Stimulated activated CD4-positive, alpha-beta T cell treated with anti-CD3 and anti-CD28 coated beads, Interleukin-2, amount 100 ng/mL, for 4 hours (primary cell): ENCODE measurements around the gene DISP3.

Source experiments
- DNase-seq: peaks from one replicate; pipeline ENCODE4 v3.0.0-alpha.2; 2020; ENCODE audit warnings: low read depth

DISP3 gene

DNA sequence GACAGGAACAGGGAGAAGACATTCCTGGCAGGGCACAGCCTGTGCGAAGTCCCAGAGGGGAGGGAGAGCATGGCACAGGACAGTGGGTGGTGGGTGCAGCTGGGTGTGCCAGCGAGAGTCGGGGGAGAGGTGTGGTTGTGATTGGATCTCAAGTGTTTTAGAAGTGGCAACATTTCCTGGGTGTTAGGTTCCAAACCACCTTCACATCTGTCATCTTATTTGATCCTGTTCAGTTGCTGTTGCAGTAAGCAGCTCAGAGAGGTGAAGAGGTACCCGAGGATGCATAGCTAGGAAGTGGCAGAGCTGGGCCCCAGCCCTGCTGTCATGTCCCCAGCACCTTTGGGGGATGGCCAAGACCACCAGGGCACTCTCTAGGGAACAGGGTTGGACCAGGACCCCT lies 22.0 kb upstream of the DISP3 start:
- DNase-seq, result no peak

DNA sequence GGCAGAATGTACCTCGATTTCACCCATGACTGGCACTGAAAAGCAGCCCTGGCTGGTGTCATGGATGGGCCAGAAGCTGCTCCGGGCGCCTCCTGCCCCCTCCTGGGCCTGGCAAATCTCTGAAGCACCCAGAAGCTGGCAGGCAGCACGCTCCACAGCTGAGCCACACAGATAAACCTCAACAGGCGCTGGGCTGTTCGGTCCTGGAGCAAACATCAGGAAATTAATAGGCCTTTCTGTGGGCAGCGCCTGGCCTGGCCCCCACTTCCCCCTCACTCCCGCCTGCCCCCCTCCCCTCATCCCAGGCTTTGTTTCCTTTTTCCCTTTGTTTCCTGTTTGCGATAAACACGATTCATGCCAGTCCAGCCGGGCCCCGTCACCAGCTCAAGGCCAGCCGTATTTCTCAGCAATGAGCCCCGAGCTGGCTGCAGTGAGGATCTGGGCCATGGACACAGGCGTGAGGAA lies 20.1 kb upstream of the DISP3 start:
- no peak for DNase-seq

DNA sequence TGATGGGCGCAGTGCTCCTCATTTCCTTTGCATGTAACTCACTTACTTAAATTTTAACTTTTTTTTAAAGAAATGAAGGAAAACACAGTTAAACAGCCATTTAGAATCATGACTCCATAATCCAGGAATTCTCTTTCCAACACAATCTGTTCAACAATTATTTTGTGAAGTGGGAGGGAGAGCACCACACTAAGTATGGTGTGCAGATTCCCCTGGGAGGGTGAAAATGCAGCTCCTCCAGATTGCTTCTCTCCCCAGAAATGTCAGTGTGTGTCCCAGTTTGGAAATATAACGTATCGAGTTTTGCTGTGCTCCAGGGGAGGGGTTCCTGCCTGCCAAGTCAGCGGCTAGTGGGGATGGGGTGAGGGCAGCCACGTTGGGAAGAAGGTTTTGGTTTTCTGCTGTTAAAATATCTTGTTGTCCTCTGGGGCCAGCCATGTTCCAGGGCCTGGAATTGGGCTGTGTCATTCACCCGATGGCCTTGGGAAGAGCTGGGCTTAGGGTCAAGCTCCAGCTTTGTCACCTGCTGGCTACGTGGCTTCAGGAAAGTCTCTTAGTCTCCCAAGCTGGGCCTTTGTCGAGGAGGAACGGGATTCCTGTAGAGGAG lies 17.3 kb upstream of the DISP3 start:
- DNase-seq, result no peak

DNA sequence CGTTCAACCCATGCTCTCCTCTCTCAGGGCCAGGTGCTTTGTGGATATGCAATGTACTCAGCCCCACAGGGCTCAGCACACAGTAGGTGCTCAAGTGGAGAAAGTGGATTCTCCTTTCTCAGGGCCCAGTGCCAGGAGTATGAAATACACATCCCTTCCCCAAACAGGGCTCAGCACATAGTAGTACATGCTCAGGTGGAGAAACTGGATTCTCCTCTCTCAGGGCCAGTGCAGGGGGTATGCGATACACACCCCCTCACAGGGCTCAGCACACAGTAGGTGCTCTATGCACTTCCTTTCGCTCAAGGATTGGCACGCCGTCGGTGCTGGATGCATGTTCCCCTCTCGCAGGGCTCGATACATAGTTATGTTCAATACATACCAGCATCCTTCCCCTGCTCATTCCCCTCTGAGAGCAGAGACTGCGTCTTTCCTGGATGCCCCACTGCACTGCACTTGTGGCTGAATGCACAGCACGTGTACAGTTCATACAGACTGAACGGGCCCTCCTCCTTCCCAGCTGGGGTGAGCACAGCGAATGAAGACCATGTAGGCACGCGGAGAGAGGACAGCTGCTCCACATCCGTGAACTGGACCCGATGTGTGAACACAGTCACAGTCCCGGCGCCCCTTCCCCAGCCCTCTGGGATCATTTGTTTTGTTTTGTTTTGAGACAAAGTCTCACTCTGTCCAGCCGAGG lies 16.6 kb upstream of the DISP3 start:
- no peak for DNase-seq

DNA sequence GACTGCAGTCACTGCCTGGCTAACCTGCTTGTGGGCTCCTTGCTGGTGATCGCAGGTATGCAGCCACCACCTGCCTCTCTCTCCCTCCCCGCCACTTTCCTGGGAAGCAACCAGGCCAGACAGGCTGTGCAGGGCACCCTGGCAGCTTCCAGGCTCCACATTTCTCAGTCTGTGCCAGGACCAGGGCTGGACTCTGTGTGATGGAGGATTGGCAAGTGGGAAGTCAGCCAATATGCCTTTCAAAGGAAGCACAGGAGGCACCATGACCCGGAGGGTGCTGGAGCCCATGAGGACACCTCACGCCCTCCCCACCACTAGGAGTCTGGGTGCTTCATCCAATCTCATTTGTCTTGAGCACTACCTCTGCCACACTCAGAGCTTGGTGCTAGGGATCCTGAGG lies 15.8 kb upstream of the DISP3 start:
- no peak for DNase-seq

DNA sequence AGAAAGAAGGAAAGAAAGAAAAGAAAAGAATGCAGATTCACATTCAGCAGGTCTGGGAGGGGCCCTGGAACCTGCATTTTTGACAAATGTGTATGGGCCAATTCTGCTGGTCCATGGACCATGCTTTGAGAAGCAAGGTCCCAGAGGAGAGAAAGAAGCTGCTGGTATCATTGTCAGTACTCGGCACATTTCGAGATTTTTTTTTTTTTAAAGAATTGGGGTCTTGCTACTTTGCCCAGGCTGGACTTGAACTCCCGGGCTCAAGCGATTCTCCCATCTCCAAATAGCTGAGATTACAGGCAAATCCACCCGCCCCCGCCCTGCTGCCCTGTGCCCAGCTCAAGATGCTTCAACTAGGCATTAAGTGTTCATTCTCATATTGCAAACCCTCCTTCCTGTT lies 13.6 kb upstream of the DISP3 start:
- no peak for DNase-seq

DNA sequence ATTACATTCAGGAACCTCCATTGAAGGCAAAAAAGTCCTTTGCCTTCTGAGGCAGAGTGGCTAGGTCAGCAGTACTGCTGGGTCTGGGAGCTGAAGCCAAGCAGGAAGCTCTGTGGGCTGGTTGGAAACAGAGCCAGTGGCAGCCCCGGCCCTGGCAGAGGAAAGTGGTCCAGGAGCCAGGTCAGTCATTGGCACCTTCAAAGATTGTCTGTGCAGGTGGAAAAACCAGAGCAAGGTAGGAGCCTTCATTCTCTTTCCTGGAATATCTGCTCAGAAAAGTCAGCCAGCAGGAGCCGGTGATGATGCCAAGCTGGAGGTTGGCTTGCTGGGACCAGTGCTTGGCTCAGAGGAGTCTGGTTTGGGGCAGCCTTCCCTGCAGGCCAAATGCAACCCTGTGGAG lies 12.5 kb upstream of the DISP3 start:
- DNase-seq, result no peak

DNA sequence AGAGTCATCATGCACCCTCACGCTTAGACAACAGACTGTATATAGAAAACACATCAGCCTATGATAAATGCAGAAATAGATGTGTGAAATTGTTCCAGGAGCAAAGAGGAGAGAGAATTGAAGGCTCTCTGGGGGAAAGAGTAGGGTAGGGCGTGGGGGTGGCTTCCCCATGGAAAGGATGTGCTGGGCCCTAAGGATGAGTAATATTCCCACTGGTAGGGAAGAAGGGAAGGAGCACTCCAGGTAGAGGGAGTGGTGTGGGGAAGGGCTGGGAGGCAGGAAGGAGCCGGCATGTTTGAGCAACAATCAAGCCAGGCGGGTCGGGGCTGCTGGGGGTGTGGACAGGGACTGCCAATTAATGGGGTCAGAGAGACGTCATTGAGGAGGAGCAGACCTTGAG lies 10.1 kb upstream of the DISP3 start:
- no peak for DNase-seq

DNA sequence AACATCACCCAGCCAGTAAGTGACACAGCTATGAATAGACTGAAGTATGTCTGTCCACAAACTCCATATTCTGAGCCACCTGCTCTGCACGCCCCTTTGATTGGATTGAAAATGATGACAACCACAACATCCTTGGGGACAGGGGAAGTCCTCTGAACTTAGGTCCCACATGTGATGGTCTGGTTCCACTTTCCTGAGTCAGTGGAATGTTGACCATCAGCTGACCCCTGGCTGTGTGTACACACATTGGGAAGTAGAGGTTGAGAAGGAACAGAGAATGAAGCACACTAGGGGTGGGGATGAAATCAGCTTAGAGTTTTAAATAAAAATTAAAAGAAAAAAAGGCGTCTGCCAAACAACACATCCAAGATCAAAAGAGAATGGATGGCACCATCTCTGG lies 8.0 kb upstream of the DISP3 start:
- no peak for DNase-seq

DNA sequence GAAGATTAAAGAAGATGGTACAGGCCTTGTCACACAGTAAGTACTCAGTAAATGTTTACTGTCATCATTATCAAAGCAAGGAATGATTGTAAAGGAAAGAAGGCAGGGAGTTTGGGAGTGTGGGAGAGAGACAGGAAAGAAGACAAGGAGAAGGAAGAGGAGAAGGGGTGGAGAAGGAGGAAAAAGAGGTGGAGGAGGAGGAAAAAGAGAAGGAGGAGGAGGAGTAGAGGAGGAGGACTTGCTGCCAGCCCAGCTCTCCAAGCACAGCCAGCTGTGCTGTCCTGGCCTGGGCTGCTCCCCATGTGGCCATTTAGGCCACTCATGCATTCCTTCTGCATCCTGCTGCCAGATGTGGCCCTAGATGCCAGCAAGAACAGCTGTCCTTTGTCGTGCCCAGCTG lies 7.5 kb upstream of the DISP3 start:
- DNase-seq, result no peak

DNA sequence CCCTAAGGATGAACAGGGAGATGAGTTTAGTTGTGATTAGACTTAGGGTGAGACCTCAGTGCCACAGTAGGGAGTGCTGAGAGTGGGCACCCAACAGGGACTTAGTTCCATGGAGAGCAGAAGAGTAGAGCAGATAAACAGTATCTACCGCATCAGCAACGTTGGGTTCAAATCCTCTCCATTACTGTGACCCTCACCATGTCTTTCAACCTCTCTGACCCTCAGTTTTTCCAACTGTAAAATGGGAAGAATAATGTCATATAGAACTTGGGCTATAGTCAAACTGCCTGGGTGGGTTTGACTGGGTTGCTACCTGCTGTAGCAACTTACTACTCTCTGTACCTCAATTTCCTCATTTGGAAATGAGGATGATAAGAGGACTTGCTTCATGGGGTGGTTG lies 6.7 kb upstream of the DISP3 start:
- no peak for DNase-seq

DNA sequence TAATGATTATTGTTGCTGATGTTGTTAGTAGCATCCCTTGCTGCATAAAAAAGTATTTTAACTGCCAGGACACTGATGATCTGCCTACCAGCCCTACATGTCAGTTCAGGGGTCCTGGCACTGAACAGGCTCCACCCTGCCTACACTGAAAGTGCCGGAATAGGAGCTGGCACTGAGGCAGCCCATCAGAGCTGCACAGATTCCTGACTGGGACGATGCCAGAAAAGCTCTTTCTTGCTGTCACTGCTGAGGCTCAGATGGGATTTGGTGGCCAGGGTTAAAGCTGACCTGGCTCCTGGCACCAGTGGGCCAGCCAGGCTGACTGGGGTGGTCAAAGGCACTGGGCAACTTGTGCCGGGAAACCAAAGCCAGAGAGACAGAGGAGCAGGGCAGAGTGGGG lies 6.2 kb upstream of the DISP3 start:
- no peak for DNase-seq

DNA sequence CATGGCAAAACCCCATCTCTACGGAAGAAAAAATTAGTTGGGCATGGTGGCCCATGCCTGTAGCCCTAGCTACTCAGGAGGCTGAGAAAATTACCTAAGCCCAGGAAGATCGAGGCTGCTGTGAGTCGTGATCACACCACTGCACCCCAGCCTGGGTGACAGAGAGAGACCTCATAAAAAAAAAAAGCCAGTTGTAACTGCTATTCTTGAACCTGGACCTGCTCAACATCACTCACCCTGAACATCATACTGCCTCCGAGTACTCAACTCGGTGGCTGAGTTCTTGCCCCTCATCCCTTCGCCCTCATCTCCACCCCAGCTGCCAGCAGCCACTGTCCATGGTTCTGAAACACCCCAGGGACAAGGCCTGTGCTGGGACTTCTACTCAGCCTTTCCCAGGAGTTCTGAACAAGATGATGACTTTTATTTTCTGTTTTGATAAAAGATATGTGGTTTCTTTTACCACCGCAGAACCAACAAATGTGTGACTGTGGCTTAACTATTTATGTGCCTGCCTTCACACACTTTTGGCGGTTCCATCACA lies 5.4 kb upstream of the DISP3 start:
- no peak for DNase-seq

DNA sequence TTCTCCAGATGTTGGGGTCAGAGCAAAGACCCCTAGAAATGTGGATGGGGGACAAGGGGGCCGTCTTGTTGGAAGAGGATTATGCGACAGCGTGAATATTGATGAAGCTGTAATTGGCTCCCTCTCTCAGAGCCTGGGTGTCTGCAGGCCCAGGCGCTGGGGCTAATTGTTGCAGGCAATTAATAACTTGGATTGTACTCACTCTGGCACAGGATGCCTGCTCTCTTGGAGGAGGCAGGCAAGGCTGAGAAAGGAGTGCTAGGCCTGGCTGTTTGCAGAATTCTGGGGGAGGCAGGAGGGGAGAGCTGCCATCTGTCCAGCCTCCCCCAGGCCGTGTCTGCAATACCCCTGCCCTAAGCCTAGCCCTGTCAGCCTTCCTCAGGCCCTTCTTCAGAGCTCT lies 4.1 kb upstream of the DISP3 start:
- DNase-seq, result no peak

DNA sequence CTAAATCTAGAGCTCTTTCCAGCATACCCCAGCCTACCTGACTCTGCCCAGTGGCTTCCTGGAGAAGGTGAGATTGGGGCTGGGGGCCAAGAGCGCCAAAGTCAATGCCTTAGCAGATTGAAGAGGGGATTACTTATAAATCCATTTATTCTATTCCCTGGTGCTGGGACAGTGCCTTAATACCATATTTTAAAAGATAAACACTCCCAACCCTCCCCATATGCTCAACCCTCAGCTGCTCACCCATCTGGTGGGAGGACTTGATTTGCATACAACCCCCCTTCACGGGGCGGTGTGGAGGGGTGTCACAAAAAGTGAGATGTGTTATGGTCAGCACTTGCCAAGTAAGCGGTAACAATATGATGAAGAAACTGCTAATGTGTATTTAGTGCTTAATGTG lies 3.2 kb upstream of the DISP3 start:
- no peak for DNase-seq

DNA sequence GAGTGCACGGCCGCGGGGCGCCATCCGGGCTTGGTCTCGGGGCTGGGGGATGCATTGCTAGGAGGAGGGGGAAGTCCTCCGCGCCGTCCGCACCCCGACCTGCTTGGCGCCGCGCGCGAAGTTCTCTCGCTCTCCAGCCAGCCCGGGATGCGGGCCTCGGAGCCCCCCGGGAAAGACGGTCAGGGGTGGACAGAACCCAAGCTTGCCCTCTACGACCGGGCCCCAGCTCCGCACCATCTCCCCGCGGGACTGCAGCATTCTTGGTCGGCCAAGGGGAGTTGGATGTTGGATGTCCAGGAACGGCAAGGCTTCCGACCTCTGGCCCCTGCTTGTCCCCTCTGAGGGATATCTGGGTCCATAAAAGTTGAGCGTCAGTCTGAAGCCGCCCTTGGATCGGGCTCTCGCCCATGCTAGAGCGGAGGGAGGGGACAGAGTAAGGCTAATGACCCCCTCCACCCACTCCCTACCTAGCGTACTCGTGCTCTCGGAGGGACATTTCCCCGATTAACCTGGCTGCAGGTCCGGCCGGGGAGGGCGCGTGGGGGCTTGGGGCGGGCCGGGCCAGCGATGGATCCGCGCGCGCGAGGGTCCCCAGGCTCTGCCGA lies 522 bp downstream of the DISP3 start:
- DNase-seq, result no peak

DNA sequence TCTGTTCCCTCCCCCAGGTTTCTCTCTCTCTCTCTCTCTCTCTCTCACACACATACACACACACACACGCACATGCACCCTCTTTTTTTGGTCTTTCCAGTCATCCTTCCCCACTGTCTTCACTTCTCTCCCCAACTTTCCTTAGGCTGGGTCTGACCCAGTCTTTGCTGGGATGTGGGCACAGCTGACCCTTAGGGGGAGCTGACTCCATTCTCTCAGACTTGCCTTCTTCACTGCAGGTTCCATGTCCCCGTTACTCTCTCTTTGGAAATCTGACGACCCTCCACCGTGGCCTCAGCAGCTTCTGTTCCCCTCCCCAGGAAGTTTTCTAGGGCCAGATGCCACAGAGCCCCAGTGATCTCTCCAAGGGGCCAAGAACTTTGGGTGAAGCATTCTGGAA lies 2.1 kb downstream of the DISP3 start:
- DNase-seq, result no peak

DNA sequence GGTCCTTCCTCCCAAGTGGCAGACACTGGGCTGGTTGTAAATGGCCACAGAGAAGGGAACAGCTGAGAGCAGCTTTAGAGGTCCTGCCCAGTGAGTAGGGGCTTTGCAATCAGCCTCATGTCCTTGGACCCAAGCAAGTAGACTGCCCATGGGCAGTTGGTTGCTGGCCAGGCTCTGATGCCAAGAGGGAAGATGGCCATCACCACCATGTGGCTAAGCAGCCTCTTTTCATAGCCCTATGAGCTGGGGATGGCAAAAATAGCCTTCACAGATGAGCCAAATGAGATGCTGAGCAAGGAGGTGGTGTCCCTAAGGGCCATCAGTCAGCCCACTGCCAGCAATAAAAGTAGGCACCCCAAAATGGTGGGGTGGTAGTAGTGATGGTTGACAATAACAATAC lies 3.2 kb downstream of the DISP3 start:
- DNase-seq, result no peak

DNA sequence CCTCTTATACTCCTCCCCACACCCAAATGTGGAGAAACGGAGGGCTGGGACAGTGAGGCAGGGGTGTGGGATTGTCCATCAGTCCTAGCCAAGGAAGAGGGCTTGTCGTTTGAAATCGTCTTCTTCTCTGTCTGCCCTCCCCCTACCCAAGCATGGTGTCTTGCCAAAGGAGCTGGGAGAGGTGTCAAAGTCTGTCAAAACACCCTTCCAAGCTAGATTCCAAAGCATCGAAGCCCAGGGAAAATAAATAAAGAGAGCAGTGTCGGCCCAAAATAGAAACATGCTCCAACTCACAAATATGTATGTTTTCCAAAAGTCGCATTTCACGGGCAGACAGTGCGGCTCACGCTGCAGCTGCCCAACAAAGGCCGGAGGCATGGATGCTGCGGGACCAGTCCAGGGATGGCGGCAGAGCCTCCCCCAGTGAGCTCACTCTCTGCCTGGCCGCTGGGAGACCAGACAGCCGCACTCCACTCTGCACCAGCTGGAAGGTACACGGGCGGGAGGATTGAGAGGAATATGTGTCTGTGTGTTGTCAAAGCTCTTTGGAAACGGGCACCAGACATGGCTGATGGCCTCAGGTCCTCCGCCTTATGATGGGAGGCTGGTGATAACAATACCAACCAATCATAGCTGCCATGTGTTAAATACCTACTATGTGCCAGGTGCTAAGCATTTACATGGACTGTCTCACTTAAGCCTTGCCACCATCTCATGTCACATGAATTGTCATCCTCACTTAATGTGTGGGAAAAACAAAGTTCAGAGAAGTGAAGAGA lies 3.9 kb downstream of the DISP3 start:
- DNase-seq, result no peak

DNA sequence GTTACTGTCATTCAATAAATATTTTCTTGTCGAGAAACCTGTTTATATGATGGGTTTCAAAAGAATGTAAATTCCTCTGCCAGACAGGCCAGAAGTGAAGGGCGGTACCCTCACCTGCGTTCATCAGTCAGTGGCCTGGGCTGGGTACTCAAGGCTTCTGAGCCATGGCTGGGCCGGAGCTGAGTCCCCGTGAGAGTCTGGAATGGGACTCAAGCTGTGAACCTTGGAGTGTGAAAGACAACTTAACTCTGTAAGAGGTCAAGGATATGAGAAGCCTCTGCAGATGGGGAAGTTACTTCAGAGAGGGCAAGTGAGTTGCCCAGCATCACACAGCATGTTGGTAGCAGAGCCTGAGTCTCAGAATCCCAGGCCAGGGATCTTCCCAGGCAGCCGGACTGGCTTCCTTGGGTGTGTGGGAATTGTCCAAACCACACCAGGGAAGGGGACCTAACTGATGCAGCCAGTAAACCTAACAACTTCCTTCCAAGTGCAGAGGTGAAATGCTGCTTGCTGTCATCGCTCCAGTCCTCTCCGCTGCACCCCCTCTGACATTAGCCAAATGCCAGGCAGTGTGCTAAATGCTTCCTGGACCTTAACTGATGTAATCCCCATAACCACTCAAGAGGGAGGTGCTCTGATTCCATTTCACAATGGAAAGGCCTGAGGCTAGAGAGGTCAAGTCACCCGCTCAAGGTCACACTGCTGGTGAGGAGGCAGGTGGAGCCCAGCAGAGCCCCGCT lies 4.8 kb downstream of the DISP3 start:
- DNase-seq, result no peak

DNA sequence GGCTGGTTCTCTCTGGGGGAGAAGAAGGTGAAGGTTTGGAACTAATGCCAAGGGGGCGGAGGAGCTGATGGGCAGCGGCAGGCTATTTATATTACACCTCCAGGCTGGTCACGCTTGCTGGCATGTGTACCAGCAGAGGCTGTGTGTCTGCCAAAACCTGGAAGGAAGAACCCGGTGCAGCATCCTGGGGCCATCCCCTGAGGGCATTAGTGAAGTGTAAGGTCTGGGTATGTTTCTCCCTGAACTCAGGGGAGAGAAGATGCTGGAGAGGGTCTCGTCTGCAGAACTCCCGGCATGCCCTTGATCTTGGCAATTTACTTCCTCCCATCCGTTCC lies 5.3 kb downstream of the DISP3 start:
- no peak for DNase-seq

DNA sequence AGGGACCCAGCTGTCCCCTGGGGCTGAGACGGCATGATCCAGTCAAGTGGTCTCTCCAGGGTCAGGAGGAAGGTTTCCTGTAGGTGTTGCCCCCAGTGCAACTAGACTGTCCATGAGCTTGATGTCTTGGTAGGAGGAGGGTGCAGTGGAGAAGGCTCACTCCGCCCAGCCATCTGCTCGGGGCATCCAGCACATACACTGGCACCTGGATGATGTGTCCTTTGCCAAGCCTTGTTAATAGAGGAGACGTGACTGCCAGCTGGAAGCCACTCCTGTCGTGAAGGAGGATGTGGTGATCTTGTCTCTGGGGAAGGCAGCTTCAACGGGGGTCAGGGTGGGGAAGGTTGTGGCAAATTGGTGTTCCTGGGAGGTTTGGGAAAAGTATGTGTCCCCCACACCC lies 6.2 kb downstream of the DISP3 start:
- DNase-seq, result no peak
